Endodermal cell (in vitro differentiated cells): ENCODE results near the gene DCXR. TPM values are rescaled to one million over a fixed set of nuclear protein-coding genes. Genes with fewer than 3 reads are reported as not detected.

Experiments
- DNase-seq: peaks from one replicate; pipeline ENCODE4 v3.0.0-alpha.2; 2017
- H3K27ac ChIP-seq: 2 replicates; pipeline ENCODE4 v1.5.1; 2013; ENCODE audit warnings: mild to moderate bottlenecking, low read depth, low read length, moderate library complexity
- H3K27me3 ChIP-seq: 2 replicates; pipeline ENCODE4 v1.6.1; 2013; ENCODE audit warnings: mild to moderate bottlenecking, low read length, moderate library complexity; ENCODE audit not compliant: insufficient read depth, control insufficient read depth, poor library complexity, severe bottlenecking
- H3K36me3 ChIP-seq: 2 replicates; pipeline ENCODE4 v1.7.0; 2013; ENCODE audit warnings: mild to moderate bottlenecking, low read length, moderate library complexity; ENCODE audit not compliant: control insufficient read depth, insufficient read depth
- H3K4me1 ChIP-seq: one replicate; pipeline ENCODE4 v1.7.0; 2013; ENCODE audit warnings: low read length; ENCODE audit not compliant: control insufficient read depth, insufficient read depth
- H3K4me3 ChIP-seq: 2 replicates; pipeline ENCODE4 v1.5.1; 2013; ENCODE audit warnings: mild to moderate bottlenecking, low read length, moderate library complexity
- H3K9ac ChIP-seq: 2 replicates; pipeline ENCODE4 v1.6.1; 2013; ENCODE audit warnings: mild to moderate bottlenecking, low read length, moderate library complexity; ENCODE audit not compliant: poor library complexity, severe bottlenecking; ENCODE audit errors: extremely low read depth
- H3K9me3 ChIP-seq: 2 replicates; pipeline ENCODE4 v1.6.1; 2013; ENCODE audit warnings: mild to moderate bottlenecking, low read length, moderate library complexity; ENCODE audit not compliant: control insufficient read depth
- H3K27ac Mint-ChIP-seq: 2 replicates; pipeline ENCODE4 v1.8.0; 2020; ENCODE audit warnings: mixed read lengths
- H3K27me3 Mint-ChIP-seq: 2 replicates; pipeline ENCODE4 v1.8.0; 2021; ENCODE audit warnings: mild to moderate bottlenecking, mixed read lengths; ENCODE audit not compliant: insufficient read depth
- H3K36me3 Mint-ChIP-seq: 2 replicates; pipeline ENCODE4 v1.8.0; 2020; ENCODE audit warnings: low read depth, mixed read lengths
- H3K4me1 Mint-ChIP-seq: 2 replicates; pipeline ENCODE4 v1.8.0; 2020; ENCODE audit warnings: mixed read lengths
- H3K4me3 Mint-ChIP-seq: 2 replicates; pipeline ENCODE4 v1.8.0; 2020; ENCODE audit warnings: mild to moderate bottlenecking, moderate library complexity, mixed read lengths
- H3K9me3 Mint-ChIP-seq: 2 replicates; pipeline ENCODE4 v1.8.0; 2020; ENCODE audit warnings: mild to moderate bottlenecking, mixed read lengths
- CTCF ChIP-seq: fragments of 200-600 bp; sonication (generic); conservative IDR thresholded peaks from 2 replicates; pipeline ENCODE4 v1.5.0; 2021; ENCODE audit warnings: antibody characterized with exemption, mild to moderate bottlenecking
- WGBS, 2 experiments: methylation state at CpG; one replicate each; pipeline versions ENCODE4 v1.1.5 to v1.1.7; 2013; ENCODE audit warnings: missing lambda C conversion rate in 2 of 2, mixed read lengths in 1 of 2; ENCODE audit not compliant: insufficient coverage in 1 of 2, insufficient read length in 1 of 2; 5-methylcytosine and 5-hydroxymethylcytosine counted together
- total RNA-seq, 2 donors: library from RNA; stranded (reverse); fragmentation: NEBNext Ultra II Directional in 1 of 2; extraction: Animal tissue kit (Norgen Biotek cat#: 25700) in 1 of 2; gene quantifications; 2 replicates in 1 of 2; 3 replicates in 1 of 2; pipeline ENCODE4 v1.2.1, GENCODE V29; 2021

The DCXR gene
- total RNA-seq, 2 donors from 2014 or later, result 73.8 to 83.6 TPM

GRCh38 chr17:81986606-81987005, 50.9 kb downstream of the DCXR start:
- Histone ChIP-seq H3K9me3 (no peaks in the 10 kb centered on the region), H3K36me3 (peaks cover 25% of the 10 kb centered on the region), H3K4me3 (no peak overlapping the region), H3K27me3 (no peaks in the 10 kb centered on the region), H3K9ac (no peak overlapping the region), H3K4me1 (no peaks in the 10 kb centered on the region), H3K27ac (no peak overlapping the region)
- Mint-ChIP-seq H3K36me3 (peaks cover 44% of the 10 kb centered on the region), H3K27me3 (no peaks in the 10 kb centered on the region), H3K4me3 (no peak overlapping the region), H3K9me3 (no peaks in the 10 kb centered on the region), H3K27ac (no peak overlapping the region), H3K4me1 (no peaks in the 10 kb centered on the region)
- no peak for DNase-seq
- WGBS, 2 experiments, result 94 to 97% methylated on average over 20 to 26 of the region's 26 CpGs
- no peak for TF ChIP-seq CTCF

Other genes starting within 250 kb of the DCXR start
- gene GCGR, start 233.5 kb downstream of the DCXR start, total RNA-seq, result 1 to 10 TPM in 1 of 2 donors, not detected in 1; 4.0 TPM
- gene MCRIP1, start 204.4 kb downstream of the DCXR start, total RNA-seq, result 100 to 1,000 TPM; 164 to 183 TPM
- gene PPP1R27, start 202.6 kb downstream of the DCXR start, total RNA-seq, result not detected
- 100 to 1,000 TPM; 493 to 535 TPM for gene P4HB, start 177.2 kb downstream of the DCXR start, total RNA-seq
- gene ARHGDIA, start 166.4 kb downstream of the DCXR start, total RNA-seq, result 100 to 1,000 TPM; 240 to 254 TPM
- gene ALYREF, start 146.1 kb downstream of the DCXR start, total RNA-seq, result 100 to 1,000 TPM; 154 to 170 TPM
- gene ANAPC11, start 146.0 kb downstream of the DCXR start, total RNA-seq, result 100 to 1,000 TPM; 161 to 195 TPM
- gene NPB, start 135.5 kb downstream of the DCXR start, total RNA-seq, result 1 to 10 TPM; 3.3 to 3.7 TPM
- gene PCYT2, start 126.3 kb downstream of the DCXR start, total RNA-seq, result 10 to 100 TPM; 66.8 to 70.9 TPM
- 10 to 100 TPM; 21.8 to 22.1 TPM for gene SIRT7, start 119.5 kb downstream of the DCXR start, total RNA-seq
- 10 to 100 TPM; 39.9 to 54.1 TPM for gene MAFG, start 110.0 kb downstream of the DCXR start, total RNA-seq
- 100 to 1,000 TPM; 104 to 107 TPM for gene PYCR1, start 100.4 kb downstream of the DCXR start, total RNA-seq
- not detected for gene MYADML2, start 90.5 kb downstream of the DCXR start, total RNA-seq
- 10 to 100 TPM; 12.5 to 26.3 TPM for gene NOTUM, start 76.5 kb downstream of the DCXR start, total RNA-seq
- gene ASPSCR1, start 60.1 kb downstream of the DCXR start, total RNA-seq, result 10 to 100 TPM; 50.8 to 65.4 TPM
- gene CENPX, start 14.8 kb downstream of the DCXR start, total RNA-seq, result 10 to 100 TPM; 80.0 to 85.0 TPM
- gene LRRC45, start 14.4 kb downstream of the DCXR start, total RNA-seq, result 10 to 100 TPM; 35.1 to 38.9 TPM
- 10 to 100 TPM; 45.7 to 53.9 TPM for gene RAC3, start 6.0 kb downstream of the DCXR start, total RNA-seq
- gene RFNG, start 14.1 kb upstream of the DCXR start, total RNA-seq, result 10 to 100 TPM; 46.3 to 54.5 TPM
- gene GPS1, start 14.2 kb upstream of the DCXR start, total RNA-seq, result 100 to 1,000 TPM; 152 to 153 TPM
- gene DUS1L, start 28.1 kb upstream of the DCXR start, total RNA-seq, result 100 to 1,000 TPM in 1 of 2 donors, 10 to 100 TPM in 1; 85.3 to 108 TPM
- gene FASN, start 60.5 kb upstream of the DCXR start, total RNA-seq, result 100 to 1,000 TPM; 371 to 498 TPM
- gene CCDC57, start 175.1 kb upstream of the DCXR start, total RNA-seq, result 10 to 100 TPM; 61.8 to 82.8 TPM
- 10 to 100 TPM; 31.8 to 39.7 TPM for gene SLC16A3, start 191.3 kb upstream of the DCXR start, total RNA-seq
- gene CSNK1D, start 236.0 kb upstream of the DCXR start, total RNA-seq, result 100 to 1,000 TPM; 104 to 143 TPM